Fibroblast of skin of left biceps (primary cell): ENCODE measurements around the gene IL22RA2.

ENCODE experiments used
- DNase-seq, 2 experiments: peaks; one replicate each; pipeline ENCODE4 v3.0.0-alpha.2; 2013; ENCODE audit warnings: low read depth in 2 of 2

Gene IL22RA2

DNA sequence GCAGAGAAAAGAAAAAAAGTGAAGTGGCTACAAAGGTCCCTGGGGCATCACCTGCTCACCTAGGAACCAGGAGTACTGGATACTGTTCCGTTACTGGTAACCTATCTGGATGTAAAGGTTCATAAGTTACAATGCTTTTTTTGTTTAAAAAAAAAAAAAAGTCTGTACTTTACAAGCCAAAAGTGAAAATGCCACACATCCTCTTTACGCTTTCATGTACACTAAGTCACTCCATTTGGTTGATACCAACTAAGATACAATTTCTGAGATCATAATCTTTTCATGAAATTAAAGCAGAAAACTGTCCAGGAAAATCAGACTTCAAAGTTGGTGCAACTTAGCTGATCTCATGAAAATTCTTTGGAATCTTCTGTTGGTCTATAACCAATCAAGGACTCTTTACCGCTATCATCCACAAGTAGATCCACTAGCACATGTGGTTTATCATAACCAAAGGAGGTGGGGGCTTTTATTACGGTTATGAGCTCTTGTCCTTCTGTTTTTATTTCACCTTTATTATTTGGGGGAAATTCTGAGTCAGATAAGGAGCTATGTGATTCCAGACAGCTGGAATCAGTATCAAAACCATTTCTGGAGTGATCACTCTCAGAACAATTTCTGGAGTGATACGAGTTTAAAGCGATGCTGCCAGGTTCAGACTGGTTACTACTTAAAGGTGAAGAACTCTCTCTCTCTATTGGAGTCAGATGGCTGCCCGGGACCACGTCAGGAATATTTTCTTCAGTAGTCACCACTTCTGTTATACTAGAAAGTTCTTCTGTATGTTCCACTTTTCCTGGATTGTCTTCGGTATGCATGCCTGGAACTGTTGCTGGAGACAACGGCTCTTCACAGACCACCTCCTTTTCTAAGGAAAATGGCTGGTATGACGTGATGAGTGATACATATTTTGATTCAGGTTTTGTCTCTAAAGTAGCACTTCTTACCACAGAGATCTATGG, 24.5 kb upstream of the IL22RA2 start:
- no peak for DNase-seq

DNA sequence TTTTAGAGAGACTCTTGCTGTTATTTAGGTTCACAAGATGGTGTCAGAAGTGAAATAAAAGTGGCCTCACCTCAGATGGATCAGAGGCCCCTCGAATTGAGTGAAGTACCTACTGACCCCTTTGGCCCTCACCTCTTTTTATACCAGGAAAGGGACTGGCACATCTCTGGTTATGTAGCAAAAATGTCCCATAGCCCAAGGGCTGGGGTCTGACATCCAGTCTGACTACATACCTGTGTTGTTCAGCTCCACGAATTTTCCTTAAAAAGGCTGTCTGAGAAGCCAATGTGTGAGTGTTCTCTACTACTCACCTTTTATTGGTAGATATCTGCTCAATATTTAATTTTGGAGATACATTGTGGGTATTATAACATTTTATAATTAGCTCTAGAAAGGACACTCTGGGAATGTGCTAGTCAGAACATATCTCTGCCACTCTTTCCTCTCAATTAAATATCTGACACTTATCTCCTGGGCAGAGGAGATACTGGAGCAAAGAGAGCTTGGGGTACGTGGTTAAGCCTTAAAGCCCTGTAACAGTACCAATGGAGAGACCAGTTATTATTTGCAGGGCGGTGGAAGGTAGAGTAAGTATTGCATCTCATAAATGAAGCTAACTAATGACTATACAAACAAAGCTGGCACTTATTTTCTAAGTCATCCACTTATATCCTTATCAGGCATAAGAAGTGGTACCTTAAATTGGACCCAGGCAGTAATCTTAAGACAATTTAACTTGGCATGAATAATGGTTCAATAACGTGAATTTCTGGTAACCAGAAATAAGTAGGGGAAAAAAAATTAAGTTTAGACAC, 20.0 kb upstream of the IL22RA2 start:
- no peak for DNase-seq

DNA sequence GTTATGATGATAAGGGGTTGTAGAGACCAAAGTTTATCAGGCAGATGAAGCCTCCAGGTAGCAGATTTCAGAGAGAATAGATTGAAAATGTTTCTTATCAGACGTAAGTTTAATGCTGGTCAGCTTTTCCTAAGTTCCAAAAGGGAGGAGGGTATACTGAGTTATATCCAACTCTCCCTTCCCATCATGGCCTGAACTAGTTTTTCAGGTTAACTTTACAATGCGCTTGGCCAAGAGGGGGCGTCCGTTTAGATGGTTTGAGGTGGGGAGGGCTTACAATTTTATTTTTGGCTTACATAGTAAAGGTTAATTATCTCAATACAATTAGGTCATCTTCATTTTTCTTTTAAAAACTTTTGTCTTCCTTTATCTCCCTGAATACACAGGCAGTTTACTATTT, 19.4 kb upstream of the IL22RA2 start:
- no peak for DNase-seq

GRCh38 chr6:137191670-137192069, 18.2 kb upstream of the IL22RA2 start:
- DNase-seq, result no peak

- DNase-seq, result no peak
These were observed 17.8 kb upstream of the IL22RA2 start for GRCh38 chr6:137191236-137191635.

- DNase-seq, result no peak
These were observed 17.2 kb upstream of the IL22RA2 start for GRCh38 chr6:137190583-137191094.

DNA sequence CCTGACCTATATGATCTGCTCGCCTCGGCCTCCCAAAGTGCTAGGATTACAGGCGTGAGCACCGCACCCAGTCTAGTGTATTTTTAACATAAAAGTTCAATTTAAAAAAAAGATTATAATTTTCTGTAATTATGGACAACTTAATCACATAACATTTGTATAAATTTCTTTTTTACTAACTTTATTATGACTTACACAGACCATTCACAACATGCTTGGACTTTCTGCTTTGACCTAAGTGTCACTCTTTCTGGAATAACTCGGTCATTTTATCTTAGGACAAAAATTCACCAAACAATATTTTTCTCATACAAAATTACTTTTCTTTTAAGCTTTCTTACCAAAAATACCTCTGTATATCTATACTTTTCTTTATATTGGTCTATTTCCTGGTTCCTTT, 15.4 kb upstream of the IL22RA2 start:
- DNase-seq, result no peak

GRCh38 chr6:137185290-137185689, 11.8 kb upstream of the IL22RA2 start:
- no peak for DNase-seq

GRCh38 chr6:137182654-137183073, 9.2 kb upstream of the IL22RA2 start:
- no peak for DNase-seq

GRCh38 chr6:137181891-137182653, 8.6 kb upstream of the IL22RA2 start:
- no peak for DNase-seq

GRCh38 chr6:137177611-137178010, 4.2 kb upstream of the IL22RA2 start:
- no peak for DNase-seq

DNA sequence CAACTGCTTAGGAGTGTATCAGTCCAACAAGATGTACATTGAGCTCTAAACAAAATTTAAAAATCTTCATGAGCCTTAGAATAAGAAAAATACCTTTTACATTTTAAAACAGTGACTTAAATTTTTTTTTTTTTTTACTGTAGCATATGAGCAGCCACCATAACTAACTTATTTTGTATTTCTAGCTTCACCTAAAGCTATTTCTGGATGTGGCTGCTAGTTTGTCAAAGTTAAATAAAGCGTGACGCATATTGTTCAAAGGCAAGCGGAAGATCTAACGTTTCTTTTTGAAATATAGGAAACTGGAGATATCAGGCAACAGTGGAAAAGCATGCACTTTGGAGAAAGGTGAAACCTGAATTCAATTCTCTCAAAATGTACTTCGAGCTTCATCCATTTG, 3.3 kb upstream of the IL22RA2 start:
- DNase-seq, result no peak

- DNase-seq, result no peak
These were observed 2.4 kb upstream of the IL22RA2 start for GRCh38 chr6:137175868-137176245.

GRCh38 chr6:137175157-137175867, 1.9 kb upstream of the IL22RA2 start:
- no peak for DNase-seq

- no peak for DNase-seq
These were observed 561 bp downstream of the IL22RA2 start for GRCh38 chr6:137172734-137173431.

DNA sequence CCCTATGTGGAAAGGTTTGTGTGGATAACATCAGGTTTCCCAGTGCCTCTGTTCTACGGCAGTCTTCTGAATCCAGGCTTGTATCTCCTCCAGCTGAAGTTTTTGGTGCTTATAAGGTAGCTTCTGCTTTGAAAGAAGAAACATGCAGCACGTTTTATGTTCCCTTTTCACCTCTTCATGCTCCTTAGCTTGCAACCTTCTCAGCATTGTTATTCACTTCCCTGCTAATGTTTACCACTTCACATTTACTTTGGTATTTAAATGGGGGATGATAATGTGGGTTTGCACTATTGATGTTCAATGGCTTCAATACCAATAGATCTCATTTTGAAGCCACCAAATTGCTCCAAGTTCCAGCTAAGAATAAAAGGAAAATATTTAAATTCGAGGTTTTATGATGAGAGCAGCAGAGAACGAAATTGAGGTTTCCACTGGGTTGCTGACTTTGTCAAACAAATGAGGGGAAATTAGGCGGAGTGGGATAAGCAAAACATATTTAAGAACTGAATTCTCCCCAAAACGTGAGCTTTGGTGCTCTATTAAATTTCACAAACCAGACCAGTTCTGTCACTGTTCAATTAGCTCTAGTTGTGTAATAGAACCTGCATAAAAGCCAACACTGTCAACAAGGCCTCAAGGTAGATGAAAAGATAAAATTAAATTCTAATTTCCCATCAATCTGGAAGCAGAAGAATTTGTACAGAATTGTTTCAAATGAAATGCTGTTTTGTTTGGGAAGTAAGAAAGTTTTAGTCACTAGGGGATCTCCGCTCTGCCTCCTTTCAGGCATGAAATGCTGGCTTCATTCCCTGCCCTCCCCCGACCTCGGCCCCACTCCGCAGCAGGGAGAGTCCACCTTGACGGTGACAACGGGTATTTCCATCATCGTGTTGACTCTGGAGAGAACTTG, 1.4 kb downstream of the IL22RA2 start:
- no peak for DNase-seq

DNA sequence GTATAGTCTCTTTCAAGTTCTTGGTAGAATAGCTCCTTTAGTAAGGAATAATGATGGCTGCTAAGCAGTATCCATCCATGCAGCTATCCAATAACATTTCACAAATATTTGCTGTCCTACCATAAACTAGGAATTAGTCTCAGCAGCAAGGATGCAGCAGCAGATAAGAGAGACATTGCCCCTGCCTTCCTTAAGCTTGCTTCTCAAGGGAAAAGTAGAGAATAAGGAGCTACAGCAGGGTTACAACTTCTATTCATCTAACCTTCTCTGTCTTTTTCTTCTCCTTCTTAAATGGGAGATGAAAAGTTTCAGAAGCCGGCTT, 2.4 kb downstream of the IL22RA2 start:
- no peak for DNase-seq

DNA sequence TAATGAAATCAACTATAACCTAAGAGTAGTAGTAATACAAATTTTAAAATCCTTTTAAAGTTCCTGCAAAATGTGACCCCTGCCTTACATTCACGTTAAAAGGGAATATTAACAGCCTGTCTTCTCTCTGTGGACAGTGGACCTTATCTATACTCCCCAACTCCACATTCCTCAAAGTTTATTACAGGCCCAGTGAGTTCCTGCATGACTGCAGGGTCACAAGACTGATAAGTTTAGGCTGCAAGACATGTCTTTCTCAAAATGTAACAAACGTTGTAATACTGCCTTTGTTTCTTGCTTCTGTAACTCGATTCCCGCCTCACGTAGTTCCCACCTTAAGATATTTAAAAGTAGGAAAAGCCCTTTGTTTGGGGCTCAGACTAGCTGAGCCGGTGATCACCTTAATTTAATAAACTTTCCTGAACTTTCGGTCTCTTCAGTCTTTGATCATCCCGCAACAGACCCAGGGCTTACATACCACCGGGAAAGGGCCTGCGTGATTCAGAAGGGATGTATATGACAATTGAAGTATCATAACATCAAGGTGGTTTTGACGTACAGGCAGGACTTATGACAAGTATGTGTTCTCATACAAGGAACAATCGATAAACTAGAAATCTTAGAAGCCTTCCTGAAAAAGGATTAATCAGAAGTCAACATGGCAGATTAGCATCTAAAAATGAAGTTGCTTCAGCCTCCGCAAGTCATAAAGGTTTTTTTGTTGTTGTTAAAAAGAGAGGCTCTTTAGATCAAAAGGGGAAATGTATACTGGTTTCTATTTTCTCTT, 3.0 kb downstream of the IL22RA2 start:
- no peak for DNase-seq
